LHCN-M2 (cell line): ENCODE data around the gene FRZB. TPM values are rescaled to one million over a fixed set of nuclear protein-coding genes. Genes with fewer than 3 reads are reported as not detected.

Experiments used
- DNase-seq: peaks from one replicate; pipeline ENCODE4 v3.0.0-alpha.2; 2012; ENCODE audit warnings: low read depth
- total RNA-seq: library from RNA; depleted of rRNA; stranded (reverse); fragments of >200 nt; gene quantifications from 2 replicates; pipeline ENCODE4 v1.2.3, GENCODE V29; 2014

The FRZB gene
- total RNA-seq, 1 experiment from 2014 or later = 0.92 TPM

- DNase-seq = no peak
These were observed 20.5 kb downstream of the FRZB start for GRCh38 chr2:182845794-182846417.

GRCh38 chr2:182836451-182836850 lies 30.0 kb downstream of the FRZB start:
- no peak for DNase-seq

- DNase-seq = no peak
These were observed 32.1 kb downstream of the FRZB start for GRCh38 chr2:182834293-182834692.

GRCh38 chr2:182833084-182833854 lies 33.2 kb downstream of the FRZB start:
- no peak for DNase-seq

- no peak for DNase-seq
These were observed 34.5 kb downstream of the FRZB start for GRCh38 chr2:182831921-182832320.

- no peak for DNase-seq
These were observed 35.3 kb downstream of the FRZB start for GRCh38 chr2:182831101-182831500.

- DNase-seq = no peak
These were observed 39.1 kb downstream of the FRZB start for GRCh38 chr2:182827182-182827879.

GRCh38 chr2:182826496-182826895 lies 39.9 kb downstream of the FRZB start:
- DNase-seq = no peak

GRCh38 chr2:182826064-182826463 lies 40.4 kb downstream of the FRZB start:
- no peak for DNase-seq

- DNase-seq = no peak
These were observed 41.7 kb downstream of the FRZB start for GRCh38 chr2:182824767-182825158.

- no peak for DNase-seq
These were observed 42.2 kb downstream of the FRZB start for GRCh38 chr2:182824056-182824766.

- no peak for DNase-seq
These were observed 43.7 kb downstream of the FRZB start for GRCh38 chr2:182822733-182823132.

- peak; percentile 31 for DNase-seq
These were observed 45.3 kb downstream of the FRZB start for GRCh38 chr2:182821182-182821581.

GRCh38 chr2:182819412-182819811 lies 47.0 kb downstream of the FRZB start:
- DNase-seq = no peak

GRCh38 chr2:182818925-182819324 lies 47.5 kb downstream of the FRZB start:
- DNase-seq = no peak

GRCh38 chr2:182818501-182818900 lies 47.9 kb downstream of the FRZB start:
- no peak for DNase-seq

GRCh38 chr2:182817558-182817957 lies 48.9 kb downstream of the FRZB start:
- no peak for DNase-seq

- DNase-seq = no peak
These were observed 49.6 kb downstream of the FRZB start for GRCh38 chr2:182816866-182817265.

GRCh38 chr2:182814804-182815203 lies 51.6 kb downstream of the FRZB start:
- no peak for DNase-seq

- no peak for DNase-seq
These were observed 52.1 kb downstream of the FRZB start for GRCh38 chr2:182814380-182814779.

GRCh38 chr2:182810087-182810486 lies 56.4 kb downstream of the FRZB start:
- no peak for DNase-seq

GRCh38 chr2:182807319-182807718 lies 59.1 kb downstream of the FRZB start:
- no peak for DNase-seq
